ENCODE data around the gene PEF1.

The PEF1 gene

GRCh38 chr1:31581821-31582810 lies 62.6 kb downstream of the PEF1 start:
- no peak for FAIRE-seq

DNA sequence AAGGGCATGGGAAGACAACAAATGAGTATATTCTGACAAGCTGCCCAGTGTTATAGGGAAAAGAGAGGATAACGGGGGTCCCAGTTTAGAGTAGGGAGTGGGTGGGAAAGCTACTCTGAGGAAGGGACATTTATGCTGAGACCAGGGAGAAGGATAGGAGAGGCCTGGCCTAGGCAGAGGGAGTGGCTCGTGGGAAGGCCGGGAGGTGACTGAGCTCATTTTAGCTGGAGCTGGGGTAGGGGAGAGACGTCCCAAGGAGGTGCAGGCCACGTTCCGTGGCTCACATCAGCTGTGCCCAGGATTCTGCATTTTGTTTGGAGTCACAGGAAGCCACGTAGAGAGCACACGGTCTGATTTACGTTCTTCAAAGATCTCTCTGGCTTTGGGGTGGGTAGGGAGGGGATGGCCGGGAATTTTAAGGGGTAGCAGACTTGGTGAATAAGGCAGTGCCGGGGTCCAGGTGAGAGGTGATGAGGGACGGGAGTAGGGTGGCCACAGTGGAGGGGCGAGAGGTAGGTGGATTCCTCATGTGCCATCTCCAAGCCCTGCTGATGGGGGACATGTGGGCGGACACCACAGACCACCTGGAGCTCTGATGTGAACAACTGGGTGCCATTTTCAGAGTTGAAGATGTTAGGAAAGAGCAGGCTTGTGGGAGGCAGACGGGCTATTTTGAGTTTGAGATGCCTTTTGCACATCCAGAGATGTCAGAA lies 63.6 kb downstream of the PEF1 start:
- no peak for FAIRE-seq

- no peak for FAIRE-seq
These were observed 64.2 kb downstream of the PEF1 start for GRCh38 chr1:31580513-31580870.

Data from A204.1 (cell line).